KMS-11 (cell line): ENCODE measurements around the gene INSYN1.

Source experiments
- H2AFZ ChIP-seq: fragments of 200-600 bp; sonication (generic); 2 replicates; pipeline ENCODE4 v1.6.1; 2016; ENCODE audit warnings: antibody characterized with exemption, mixed run types, low read depth
- H3K27ac ChIP-seq: fragments of 200-600 bp; sonication (generic); 2 replicates; pipeline ENCODE4 v1.6.1; 2016; ENCODE audit warnings: mild to moderate bottlenecking, mixed run types
- H3K27me3 ChIP-seq: fragments of 200-600 bp; sonication (generic); 2 replicates; pipeline ENCODE4 v1.6.1; 2017; ENCODE audit warnings: mild to moderate bottlenecking, low read depth, mixed run types, moderate library complexity; ENCODE audit not compliant: insufficient read depth
- H3K36me3 ChIP-seq: fragments of 200-600 bp; sonication (generic); 2 replicates; pipeline ENCODE4 v1.6.1; 2017; ENCODE audit warnings: mild to moderate bottlenecking, mixed run types; ENCODE audit not compliant: insufficient read depth
- H3K4me1 ChIP-seq: fragments of 200-600 bp; sonication (generic); 2 replicates; pipeline ENCODE4 v1.6.1; 2016; ENCODE audit warnings: mild to moderate bottlenecking, low read depth, mixed run types; ENCODE audit not compliant: poor library complexity, severe bottlenecking
- H3K4me2 ChIP-seq: fragments of 200-600 bp; sonication (generic); 2 replicates; pipeline ENCODE4 v1.7.0; 2016; ENCODE audit warnings: mild to moderate bottlenecking, mixed run types
- H3K4me3 ChIP-seq: fragments of 200-600 bp; sonication (generic); IDR thresholded peaks from 2 replicates; pipeline ENCODE4 v1.6.1; 2017; ENCODE audit warnings: low read depth, low read length, mixed read lengths; ENCODE audit not compliant: insufficient read depth
- H3K79me2 ChIP-seq: fragments of 200-600 bp; sonication (generic); 2 replicates; pipeline ENCODE4 v1.6.1; 2016; ENCODE audit warnings: low read depth, mixed run types; ENCODE audit not compliant: insufficient read depth
- H3K9ac ChIP-seq: fragments of 200-600 bp; sonication (generic); 2 replicates; pipeline ENCODE4 v1.6.1; 2016; ENCODE audit warnings: mild to moderate bottlenecking, mixed run types
- H4K20me1 ChIP-seq: fragments of 200-600 bp; sonication (generic); 2 replicates; pipeline ENCODE4 v1.6.1; 2016; ENCODE audit warnings: mild to moderate bottlenecking, mixed run types; ENCODE audit not compliant: insufficient read depth
- CTCF ChIP-seq: fragments of 200-600 bp; sonication (generic); conservative IDR thresholded peaks from 2 replicates; pipeline ENCODE4 v1.6.1; 2017; ENCODE audit warnings: low read depth, mild to moderate bottlenecking, antibody characterized with exemption, low read length, moderate library complexity, mixed read lengths

The INSYN1 gene

GRCh38 chr15:73760330-73761329 is 7.5 kb upstream of the INSYN1 start:
- no peak overlapping the region for H3K9ac ChIP-seq
- no peak overlapping the region for H3K4me3 ChIP-seq
- H3K4me1 ChIP-seq = no peaks in the 10 kb centered on the region
- H3K27ac ChIP-seq = no peak overlapping the region
- H2AFZ ChIP-seq = no peak overlapping the region
- H3K36me3 ChIP-seq = no peaks in the 10 kb centered on the region
- no peak for TF ChIP-seq CTCF
- H4K20me1 ChIP-seq = no peaks in the 10 kb centered on the region
- no peak overlapping the region for H3K4me2 ChIP-seq
- no peaks in the 10 kb centered on the region for H3K79me2 ChIP-seq
- peaks cover 13% of the 10 kb centered on the region; the same call in 1 of the 2 replicates for H3K27me3 ChIP-seq

DNA sequence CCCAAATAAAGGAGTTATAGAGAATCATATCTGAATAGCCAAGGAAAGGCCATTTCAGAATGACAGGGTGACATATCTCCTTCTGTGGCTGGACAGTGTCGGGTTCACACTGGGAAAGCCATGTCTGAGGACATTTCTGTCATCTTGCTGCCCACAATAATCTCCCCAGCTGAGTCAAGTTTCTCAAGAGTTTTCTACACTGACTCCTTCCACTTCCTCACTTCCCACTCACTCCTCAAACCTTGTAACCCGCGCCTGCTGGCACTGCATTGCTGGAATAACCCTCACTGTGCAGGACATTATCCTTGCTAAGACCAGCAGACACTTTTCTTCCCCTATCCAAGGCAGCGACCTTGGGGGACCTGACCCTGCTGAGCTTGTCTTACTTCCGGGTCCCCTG is 5.3 kb upstream of the INSYN1 start:
- no peaks in the 10 kb centered on the region for H3K36me3 ChIP-seq
- peaks cover 13% of the 10 kb centered on the region; the same call in 1 of the 2 replicates for H3K27me3 ChIP-seq
- H3K27ac ChIP-seq = no peak overlapping the region
- H2AFZ ChIP-seq = no peak overlapping the region
- H3K4me1 ChIP-seq = no peaks in the 10 kb centered on the region
- H3K4me2 ChIP-seq = no peak overlapping the region
- H4K20me1 ChIP-seq = no peaks in the 10 kb centered on the region
- H3K79me2 ChIP-seq = no peaks in the 10 kb centered on the region
- no peak for TF ChIP-seq CTCF
- no peak overlapping the region for H3K9ac ChIP-seq
- no peak overlapping the region for H3K4me3 ChIP-seq

GRCh38 chr15:73757571-73757970 is 4.4 kb upstream of the INSYN1 start:
- Histone ChIP-seq H3K4me2 (no peak overlapping the region), H2AFZ (no peak overlapping the region), H3K27me3 (peaks cover 13% of the 10 kb centered on the region; the same call in 1 of the 2 replicates), H3K36me3 (no peaks in the 10 kb centered on the region), H3K9ac (no peak overlapping the region), H3K4me1 (no peaks in the 10 kb centered on the region), H4K20me1 (no peaks in the 10 kb centered on the region), H3K79me2 (no peaks in the 10 kb centered on the region), H3K4me3 (no peak overlapping the region), H3K27ac (no peak overlapping the region)
- no peak for TF ChIP-seq CTCF

- Histone ChIP-seq H3K4me3 (no peak overlapping the region), H3K79me2 (no peaks in the 10 kb centered on the region), H3K27ac (no peak overlapping the region), H3K27me3 (peaks cover 10% of the 10 kb centered on the region; the same call in 1 of the 2 replicates), H4K20me1 (no peaks in the 10 kb centered on the region), H3K4me2 (no peak overlapping the region), H2AFZ (no peak overlapping the region), H3K4me1 (no peaks in the 10 kb centered on the region), H3K9ac (no peak overlapping the region), H3K36me3 (no peaks in the 10 kb centered on the region)
- TF ChIP-seq CTCF = no peak
These were observed 3.9 kb upstream of the INSYN1 start for GRCh38 chr15:73756947-73757513.
